DND-41 (cell line): Measurements from ENCODE around the gene SUN5.

Source experiments
- ATAC-seq: fragments of 200-7000 bp; cut with Tn5 transposase; 3 replicates; pipeline ENCODE4 v1.9.1; 2021; ENCODE audit warnings: low read depth; ENCODE audit not compliant: insufficient read depth
- DNase-seq: peaks from one replicate; pipeline ENCODE4 v3.0.0-alpha.2; 2020
- H2AFZ ChIP-seq: 2 replicates; pipeline ENCODE4 v1.6.0; 2012; ENCODE audit warnings: low read depth, low read length
- H3K27ac ChIP-seq: 2 replicates; pipeline ENCODE4 v1.5.1; 2012; ENCODE audit warnings: low read length, inconsistent platforms
- H3K27me3 ChIP-seq: fragments of 200-600 bp; sonication (generic); 2 replicates; pipeline ENCODE4 v1.6.0; 2012; ENCODE audit warnings: low read length, mild to moderate bottlenecking, inconsistent platforms; ENCODE audit not compliant: insufficient read depth, poor library complexity
- H3K36me3 ChIP-seq: 2 replicates; pipeline ENCODE4 v1.5.1; 2012; ENCODE audit warnings: low read length, inconsistent platforms; ENCODE audit not compliant: insufficient read depth
- H3K4me1 ChIP-seq: 2 replicates; pipeline ENCODE4 v1.5.1; 2012; ENCODE audit warnings: mild to moderate bottlenecking, low read length; ENCODE audit not compliant: insufficient read depth
- H3K4me2 ChIP-seq: 2 replicates; pipeline ENCODE4 v1.6.0; 2012; ENCODE audit warnings: mild to moderate bottlenecking, moderate library complexity, low read length, inconsistent platforms; ENCODE audit not compliant: insufficient read depth
- H3K4me3 ChIP-seq, 2 experiments: fragments of 200-600 bp in 1 of 2; shearing (Covaris generic) in 1 of 2; 2 replicates each; pipeline ENCODE4 v1.5.1; 2012 to 2016; ENCODE audit warnings: inconsistent platforms in 2 of 2, low read length in 2 of 2, mild to moderate bottlenecking in 2 of 2, low read depth in 1 of 2, moderate library complexity in 1 of 2
- H3K79me2 ChIP-seq: 2 replicates; pipeline ENCODE4 v1.6.0; 2012; ENCODE audit warnings: low read length, inconsistent platforms; ENCODE audit not compliant: insufficient read depth
- H3K9ac ChIP-seq: 2 replicates; pipeline ENCODE4 v1.6.0; 2012; ENCODE audit warnings: low read depth, mild to moderate bottlenecking, inconsistent platforms, low read length, moderate library complexity
- H3K9me3 ChIP-seq: 2 replicates; pipeline ENCODE4 v1.5.1; 2012; ENCODE audit warnings: low read length, moderate library complexity, mild to moderate bottlenecking, inconsistent platforms; ENCODE audit not compliant: insufficient read depth, severe bottlenecking
- H4K20me1 ChIP-seq: 2 replicates; pipeline ENCODE4 v1.6.0; 2012; ENCODE audit warnings: low read length; ENCODE audit not compliant: insufficient read depth
- EZH2 ChIP-seq: IDR thresholded peaks from 3 replicates; pipeline ENCODE4 v1.6.1; 2012; ENCODE audit warnings: borderline replicate concordance, low read depth, mild to moderate bottlenecking, moderate library complexity, low read length, inconsistent platforms; ENCODE audit not compliant: severe bottlenecking
- TF ChIP-seq, protein P1 (sequence below): IDR thresholded peaks from 2 replicates; pipeline ENCODE4 v1.5.1; 2012; ENCODE audit warnings: borderline replicate concordance, low read length, moderate library complexity, mild to moderate bottlenecking; ENCODE audit not compliant: poor library complexity, severe bottlenecking; ENCODE audit errors: extremely low read depth

Gene SUN5, protein sequence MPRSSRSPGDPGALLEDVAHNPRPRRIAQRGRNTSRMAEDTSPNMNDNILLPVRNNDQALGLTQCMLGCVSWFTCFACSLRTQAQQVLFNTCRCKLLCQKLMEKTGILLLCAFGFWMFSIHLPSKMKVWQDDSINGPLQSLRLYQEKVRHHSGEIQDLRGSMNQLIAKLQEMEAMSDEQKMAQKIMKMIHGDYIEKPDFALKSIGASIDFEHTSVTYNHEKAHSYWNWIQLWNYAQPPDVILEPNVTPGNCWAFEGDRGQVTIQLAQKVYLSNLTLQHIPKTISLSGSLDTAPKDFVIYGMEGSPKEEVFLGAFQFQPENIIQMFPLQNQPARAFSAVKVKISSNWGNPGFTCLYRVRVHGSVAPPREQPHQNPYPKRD

DNA sequence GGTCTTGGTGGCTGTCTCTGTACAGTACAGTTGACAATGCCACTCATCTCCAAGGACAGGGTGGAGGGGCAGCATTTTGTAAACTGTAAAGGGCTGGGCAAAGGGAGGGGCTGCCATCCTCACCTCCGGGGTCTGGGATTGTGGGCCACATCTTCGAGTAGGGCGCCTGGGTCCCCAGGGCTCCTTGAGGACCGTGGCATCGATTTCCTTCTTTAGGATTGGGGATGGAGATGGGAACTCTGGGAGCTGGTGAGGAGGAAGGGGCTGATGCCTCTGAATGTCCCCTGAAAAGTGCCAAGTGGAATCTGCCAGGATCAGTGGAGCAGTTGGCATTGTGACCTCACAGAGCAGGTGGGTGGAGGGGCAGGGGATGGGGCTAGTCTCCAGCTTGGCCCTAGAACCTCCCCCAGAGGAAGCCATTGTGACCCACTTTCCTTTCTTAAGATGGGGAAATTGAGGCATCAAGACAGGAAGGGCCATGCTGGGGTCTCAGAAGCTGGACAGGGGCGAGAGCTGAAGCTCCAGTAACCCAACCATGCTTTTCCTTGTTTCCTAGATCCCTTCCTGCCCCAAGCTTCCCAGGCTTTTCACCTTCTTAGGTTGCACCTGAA lies at the start of gene SUN5:
SUN5 (minus strand) TSS at position 293 of the 611 bp plus-strand sequence; CDS start at position 200, 93 bp downstream.
- Histone ChIP-seq H3K27ac (no peak within 1 kb of the TSS), H3K27me3 (no peaks in the 10 kb centered on the region), H4K20me1 (no peaks in the 10 kb centered on the region), H3K79me2 (no peaks in the 10 kb centered on the region), H3K36me3 (no peaks in the 10 kb centered on the region), H3K9me3 (no peaks in the 10 kb centered on the region), H3K4me3 (no peak within 1 kb of the TSS), H2AFZ (no peak within 1 kb of the TSS), H3K9ac (no peak within 1 kb of the TSS), H3K4me1 (no peaks in the 10 kb centered on the region), H3K4me2 (no peak within 1 kb of the TSS)
- TF ChIP-seq, protein P1, sequence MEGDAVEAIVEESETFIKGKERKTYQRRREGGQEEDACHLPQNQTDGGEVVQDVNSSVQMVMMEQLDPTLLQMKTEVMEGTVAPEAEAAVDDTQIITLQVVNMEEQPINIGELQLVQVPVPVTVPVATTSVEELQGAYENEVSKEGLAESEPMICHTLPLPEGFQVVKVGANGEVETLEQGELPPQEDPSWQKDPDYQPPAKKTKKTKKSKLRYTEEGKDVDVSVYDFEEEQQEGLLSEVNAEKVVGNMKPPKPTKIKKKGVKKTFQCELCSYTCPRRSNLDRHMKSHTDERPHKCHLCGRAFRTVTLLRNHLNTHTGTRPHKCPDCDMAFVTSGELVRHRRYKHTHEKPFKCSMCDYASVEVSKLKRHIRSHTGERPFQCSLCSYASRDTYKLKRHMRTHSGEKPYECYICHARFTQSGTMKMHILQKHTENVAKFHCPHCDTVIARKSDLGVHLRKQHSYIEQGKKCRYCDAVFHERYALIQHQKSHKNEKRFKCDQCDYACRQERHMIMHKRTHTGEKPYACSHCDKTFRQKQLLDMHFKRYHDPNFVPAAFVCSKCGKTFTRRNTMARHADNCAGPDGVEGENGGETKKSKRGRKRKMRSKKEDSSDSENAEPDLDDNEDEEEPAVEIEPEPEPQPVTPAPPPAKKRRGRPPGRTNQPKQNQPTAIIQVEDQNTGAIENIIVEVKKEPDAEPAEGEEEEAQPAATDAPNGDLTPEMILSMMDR, result no peak
- TF ChIP-seq EZH2, result no peak
- ATAC-seq, result no peak
- no peak for DNase-seq

DNA sequence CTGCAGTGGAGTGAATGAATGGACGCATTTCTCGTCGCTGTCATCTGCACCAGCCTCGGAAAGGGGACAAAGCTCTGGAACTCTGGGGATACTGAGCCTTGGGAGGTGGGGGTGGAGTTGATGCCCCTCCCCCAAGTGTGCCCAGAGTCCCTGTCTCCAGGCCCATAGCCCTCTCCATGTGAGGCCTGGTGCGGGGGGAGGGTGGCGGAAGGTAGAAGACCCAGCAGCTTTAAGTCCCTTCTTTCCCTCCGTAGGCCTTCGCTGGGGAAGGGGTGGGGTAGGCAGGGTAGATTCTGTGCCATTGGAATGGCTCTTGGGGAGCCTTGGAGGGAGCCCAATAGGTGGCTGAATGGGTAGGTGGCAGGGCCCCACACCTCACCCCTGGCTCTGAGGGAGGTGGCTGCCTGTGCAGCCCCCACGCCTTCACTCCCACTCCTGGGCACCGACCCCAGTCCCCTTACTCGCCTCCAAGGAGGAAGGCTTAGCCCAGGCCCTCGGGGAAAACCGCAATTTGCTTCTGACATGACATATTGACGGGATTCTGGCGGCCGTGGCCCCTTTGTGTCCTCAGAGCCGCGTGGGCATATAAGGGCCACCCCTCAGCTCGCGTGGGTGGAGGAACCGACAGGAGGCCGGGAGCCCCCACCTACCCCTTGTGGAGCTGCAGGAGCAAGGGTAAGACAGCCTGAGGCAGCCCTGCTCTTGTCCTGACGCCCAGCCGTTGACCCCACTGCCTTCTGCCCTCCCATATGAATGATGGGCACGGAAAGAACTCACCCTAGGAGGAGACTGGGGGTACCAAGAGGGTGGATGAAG lies 49.3 kb upstream of the SUN5 start, which contains the start of gene BPIFB3:
BPIFB3 (plus strand) TSS at position 613 of the 816 bp plus-strand sequence. CDS start 1,533 bp downstream, outside the sequence.
- Histone ChIP-seq H3K36me3 (no peaks in the 10 kb centered on the region), H3K9me3 (no peaks in the 10 kb centered on the region), H3K9ac (no peak within 1 kb of the TSS), H3K4me3 (no peak within 1 kb of the TSS), H3K27me3 (no peaks in the 10 kb centered on the region), H3K79me2 (no peaks in the 10 kb centered on the region), H4K20me1 (no peaks in the 10 kb centered on the region), H3K4me2 (no peak within 1 kb of the TSS), H3K27ac (no peak within 1 kb of the TSS), H3K4me1 (no peaks in the 10 kb centered on the region), H2AFZ (no peak within 1 kb of the TSS)
- TF ChIP-seq EZH2, result no peak
- TF ChIP-seq, protein P1, result no peak
- DNase-seq (no peak), ATAC-seq (no peak)

DNA sequence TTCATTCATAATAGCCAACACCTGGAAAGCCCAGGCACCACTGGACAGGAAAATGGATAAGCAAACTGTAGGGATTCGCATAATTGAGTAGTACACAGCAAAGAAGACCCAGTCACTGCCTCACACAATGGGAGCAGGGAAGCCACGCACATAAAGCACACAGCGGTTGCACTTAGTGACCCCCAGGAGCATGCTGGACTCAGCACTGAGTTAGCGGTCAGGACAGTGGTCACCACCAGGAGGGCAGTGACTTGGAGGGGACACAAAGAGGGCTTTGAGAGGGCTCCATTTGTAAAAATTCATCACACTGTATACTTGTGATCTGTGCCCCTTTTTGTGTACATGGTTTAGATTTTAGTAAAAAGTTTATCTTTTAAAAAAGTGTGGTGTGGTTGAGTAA lies 47.1 kb upstream of the SUN5 start:
- H3K4me2 ChIP-seq, result no peak overlapping the region
- no peaks in the 10 kb centered on the region for H3K36me3 ChIP-seq
- no peak for DNase-seq
- peaks cover 3% of the 10 kb centered on the region for H3K9me3 ChIP-seq
- no peaks in the 10 kb centered on the region for H4K20me1 ChIP-seq
- no peaks in the 10 kb centered on the region for H3K27me3 ChIP-seq
- no peak for ATAC-seq
- no peaks in the 10 kb centered on the region for H3K79me2 ChIP-seq
- TF ChIP-seq, protein P1, result no peak
- TF ChIP-seq EZH2, result no peak
- no peak overlapping the region for H3K9ac ChIP-seq
- H3K27ac ChIP-seq, result no peak overlapping the region
- H3K4me1 ChIP-seq, result no peaks in the 10 kb centered on the region
- no peak overlapping the region for H3K4me3 ChIP-seq
- H2AFZ ChIP-seq, result no peak overlapping the region
